Jurkat, Clone E6-1 (cell line): Measurements from ENCODE around the gene FBLL1.
"Not testable (repeated sequence)": the region's sequence is repeated elsewhere in the genome, so short reads cannot be mapped to it uniquely, and the experiment has no call there.

Experiments used
- DNase-seq: peaks from one replicate; pipeline ENCODE4 v3.0.0-alpha.2; 2011; ENCODE audit warnings: low read depth, low spot score
- H3K4me3 ChIP-seq: 2 replicates; pipeline ENCODE4 v1.5.1; 2011; ENCODE audit warnings: mild to moderate bottlenecking, low read length, control low read depth, moderate library complexity

FBLL1 gene

GRCh38 chr5:168549554-168549953, 20.4 kb downstream of the FBLL1 start:
- no peak for DNase-seq
- H3K4me3 ChIP-seq = no peak overlapping the region

- no peak overlapping the region for H3K4me3 ChIP-seq
- DNase-seq = no peak
Measured at GRCh38 chr5:168550656-168551055, 21.6 kb downstream of the FBLL1 start.

- no peak overlapping the region for H3K4me3 ChIP-seq
- no peak for DNase-seq
Measured at GRCh38 chr5:168552146-168552545, 23.0 kb downstream of the FBLL1 start.

GRCh38 chr5:168553377-168554130, 24.4 kb downstream of the FBLL1 start:
- no peak overlapping the region for H3K4me3 ChIP-seq
- DNase-seq = no peak

GRCh38 chr5:168557389-168557788, 28.3 kb downstream of the FBLL1 start:
- H3K4me3 ChIP-seq = no peak overlapping the region
- no peak for DNase-seq

- no peak overlapping the region for H3K4me3 ChIP-seq
- DNase-seq = no peak
Measured at GRCh38 chr5:168562279-168562678, 33.2 kb downstream of the FBLL1 start.

GRCh38 chr5:168563959-168564358, 34.9 kb downstream of the FBLL1 start:
- H3K4me3 ChIP-seq = no peak overlapping the region
- no peak for DNase-seq

GRCh38 chr5:168568738-168569137, 39.6 kb downstream of the FBLL1 start:
- no peak for DNase-seq
- no peak overlapping the region for H3K4me3 ChIP-seq

- DNase-seq = no peak
Measured at GRCh38 chr5:168570490-168571328, 41.6 kb downstream of the FBLL1 start.

GRCh38 chr5:168573663-168574062, 44.6 kb downstream of the FBLL1 start:
- H3K4me3 ChIP-seq, DNase-seq: not testable (repeated sequence)

More at GRCh38 chr5:168570490-168571328, 41.6 kb downstream of the FBLL1 start:
- no peak overlapping the region for H3K4me3 ChIP-seq

GRCh38 chr5:168574156-168574555, 45.1 kb downstream of the FBLL1 start:
- DNase-seq, H3K4me3 ChIP-seq: not testable (repeated sequence)

GRCh38 chr5:168575391-168576372, 46.6 kb downstream of the FBLL1 start:
- H3K4me3 ChIP-seq = no peak overlapping the region
- DNase-seq = no peak

GRCh38 chr5:168578006-168578405, 48.9 kb downstream of the FBLL1 start:
- peak overlapping the region; percentile 93 for H3K4me3 ChIP-seq
- no peak for DNase-seq

- peak; percentile 18 for DNase-seq
- H3K4me3 ChIP-seq = peak within 1 kb of the TSS; percentile 93
Measured at GRCh38 chr5:168578538-168579487, 49.7 kb downstream of the FBLL1 start, which contains the start of gene PANK3. TSS of gene PANK3 (minus strand) at chr5:168579368. CDS start at chr5:168579283, 85 bp downstream.

- H3K4me3 ChIP-seq = peak overlapping the region; percentile 93
Measured at GRCh38 chr5:168579488-168580226, 50.6 kb downstream of the FBLL1 start.

GRCh38 chr5:168580227-168580508, 51.1 kb downstream of the FBLL1 start:
- no peak for DNase-seq
- H3K4me3 ChIP-seq = peak overlapping the region; percentile 55

More at GRCh38 chr5:168579488-168580226, 50.6 kb downstream of the FBLL1 start:
- DNase-seq = peak; percentile 99
